Measurements from ENCODE around the gene IKZF3.

DNA sequence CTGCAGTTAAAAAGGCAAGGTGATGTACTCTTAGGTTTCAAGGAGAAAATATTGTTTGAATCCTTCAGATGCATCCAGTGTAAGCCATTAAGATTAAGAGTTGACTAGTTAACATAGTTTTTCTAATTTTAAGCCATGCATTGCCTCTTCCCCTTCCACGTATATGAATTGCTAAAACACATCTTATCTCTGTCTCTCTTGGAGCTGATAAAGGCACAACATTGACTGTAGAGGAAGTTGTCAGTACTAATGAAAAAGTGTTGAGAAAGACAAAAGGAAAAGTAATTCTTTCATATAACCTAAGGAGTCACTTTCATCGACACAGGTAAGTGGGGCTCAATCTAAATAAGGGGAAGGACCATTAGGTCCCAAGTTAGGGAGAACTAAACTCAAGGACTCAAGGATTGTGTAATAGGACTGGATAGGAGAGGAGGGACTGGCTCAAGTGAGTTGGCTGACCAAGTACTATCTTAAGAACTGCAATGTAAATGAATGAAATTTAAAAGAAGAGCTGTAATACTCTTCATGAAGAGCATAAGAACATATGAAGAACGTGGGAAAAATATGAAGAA lies 70.7 kb downstream of the IKZF3 start:
- TF ChIP-seq POLR2AphosphoS5 (IDR thresholded peaks at IDR 0.05) (no peak), POLR2A (IDR thresholded peaks at IDR 0.05) (no peak)

Measured in suprapubic skin (tissue), 4 donors.